AG10803 (cell line): Measurements from ENCODE around the gene ZBTB21.

ENCODE experiments used
- DNase-seq: peaks from one replicate; pipeline ENCODE4 v3.0.0; 2010; ENCODE audit warnings: low read depth
- H3K4me3 ChIP-seq: 2 replicates; pipeline ENCODE4 v1.5.1; 2011; ENCODE audit warnings: mild to moderate bottlenecking, low read length, control low read depth
- TF ChIP-seq, protein P1 (sequence below): conservative IDR thresholded peaks from 2 replicates; pipeline ENCODE4 v1.5.1; 2011; ENCODE audit warnings: mild to moderate bottlenecking, low read length, control low read depth, inconsistent platforms

Gene ZBTB21

DNA sequence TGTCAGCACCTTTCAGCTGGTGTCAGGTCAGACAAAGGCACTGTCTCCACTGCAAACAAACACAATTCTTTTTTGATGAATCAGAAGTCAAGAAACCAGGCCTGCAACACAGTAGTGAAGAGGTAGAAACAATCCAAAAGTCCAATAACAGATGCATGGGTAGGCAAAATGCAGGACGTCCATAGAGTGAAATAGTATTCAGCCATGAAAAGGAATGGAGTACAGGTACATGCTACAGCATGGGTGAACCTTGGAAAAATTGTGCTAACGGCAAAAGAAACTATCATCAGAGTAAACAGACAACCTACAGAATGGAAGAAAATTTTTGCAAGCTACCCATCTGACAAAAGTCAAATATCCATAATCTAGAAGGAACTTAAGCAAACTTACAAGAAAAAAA lies 26.2 kb upstream of the ZBTB21 start:
- no peak for DNase-seq
- TF ChIP-seq, protein P1, sequence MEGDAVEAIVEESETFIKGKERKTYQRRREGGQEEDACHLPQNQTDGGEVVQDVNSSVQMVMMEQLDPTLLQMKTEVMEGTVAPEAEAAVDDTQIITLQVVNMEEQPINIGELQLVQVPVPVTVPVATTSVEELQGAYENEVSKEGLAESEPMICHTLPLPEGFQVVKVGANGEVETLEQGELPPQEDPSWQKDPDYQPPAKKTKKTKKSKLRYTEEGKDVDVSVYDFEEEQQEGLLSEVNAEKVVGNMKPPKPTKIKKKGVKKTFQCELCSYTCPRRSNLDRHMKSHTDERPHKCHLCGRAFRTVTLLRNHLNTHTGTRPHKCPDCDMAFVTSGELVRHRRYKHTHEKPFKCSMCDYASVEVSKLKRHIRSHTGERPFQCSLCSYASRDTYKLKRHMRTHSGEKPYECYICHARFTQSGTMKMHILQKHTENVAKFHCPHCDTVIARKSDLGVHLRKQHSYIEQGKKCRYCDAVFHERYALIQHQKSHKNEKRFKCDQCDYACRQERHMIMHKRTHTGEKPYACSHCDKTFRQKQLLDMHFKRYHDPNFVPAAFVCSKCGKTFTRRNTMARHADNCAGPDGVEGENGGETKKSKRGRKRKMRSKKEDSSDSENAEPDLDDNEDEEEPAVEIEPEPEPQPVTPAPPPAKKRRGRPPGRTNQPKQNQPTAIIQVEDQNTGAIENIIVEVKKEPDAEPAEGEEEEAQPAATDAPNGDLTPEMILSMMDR: no peak

DNA sequence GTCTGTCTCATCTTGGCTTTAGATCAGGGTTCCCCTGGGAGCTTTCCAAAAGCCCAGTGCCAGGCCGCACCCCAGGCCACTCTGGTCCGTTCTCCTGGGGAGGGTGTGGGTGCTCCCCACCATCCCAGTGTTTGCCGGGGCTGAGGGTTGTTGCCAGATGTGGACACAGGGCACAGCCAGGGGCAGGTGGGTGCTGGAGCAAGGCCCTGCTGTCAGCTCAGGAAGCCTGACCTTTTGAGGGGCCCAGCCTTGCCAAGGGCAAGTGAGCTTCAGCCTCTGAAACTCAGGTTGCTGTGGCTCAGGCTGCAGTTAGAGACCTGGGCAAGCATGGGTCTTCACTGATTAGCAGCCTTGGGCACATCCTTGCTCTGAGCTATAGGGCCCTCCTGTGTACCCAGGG lies 22.8 kb upstream of the ZBTB21 start:
- no peak for DNase-seq
- no peak overlapping the region for H3K4me3 ChIP-seq
- TF ChIP-seq, protein P1: no peak

More for the DNA sequence above, 26.2 kb upstream of the ZBTB21 start:
- H3K4me3 ChIP-seq: no peak overlapping the region

DNA sequence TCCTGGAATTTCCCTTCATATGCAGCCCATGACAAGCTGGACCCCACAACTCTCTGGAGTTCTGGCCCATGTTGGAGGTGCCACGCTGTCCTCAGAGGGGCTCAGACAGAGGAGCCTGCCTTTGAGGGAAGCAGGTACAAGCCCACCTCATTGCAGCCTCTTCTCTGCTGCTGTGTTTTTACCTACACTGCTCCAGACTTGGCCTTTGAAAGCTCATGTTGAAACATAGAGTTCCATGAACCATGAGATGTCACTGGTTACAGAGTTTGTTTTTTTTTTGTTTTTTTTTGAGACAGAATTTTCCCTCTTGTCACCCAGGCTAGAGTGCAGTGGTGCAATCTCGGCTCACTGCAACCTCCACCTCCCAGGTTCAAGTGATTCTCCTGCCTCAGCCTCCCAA lies 22.1 kb upstream of the ZBTB21 start:
- DNase-seq: no peak
- TF ChIP-seq, protein P1: no peak
- no peak overlapping the region for H3K4me3 ChIP-seq

DNA sequence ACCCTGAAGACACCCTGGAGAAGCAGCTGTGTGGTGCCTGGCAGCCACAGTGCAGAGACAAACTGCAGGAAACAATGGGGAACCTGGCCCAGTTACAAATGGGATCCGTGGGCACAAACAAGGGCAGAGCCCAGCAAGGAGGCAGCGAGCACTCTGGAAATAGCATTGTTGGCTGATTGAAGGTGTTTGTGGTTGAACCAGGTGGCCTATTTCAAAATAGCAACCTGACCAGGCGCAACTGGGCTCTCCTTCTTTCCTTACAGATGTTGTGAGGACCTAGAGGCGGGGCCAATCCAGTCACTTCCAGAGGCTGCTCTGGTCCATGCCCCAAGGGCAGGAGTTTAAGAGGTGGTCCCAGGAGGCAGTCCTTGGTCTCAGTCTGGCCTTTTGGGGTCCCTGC lies 21.7 kb upstream of the ZBTB21 start:
- TF ChIP-seq, protein P1: no peak
- no peak for DNase-seq
- H3K4me3 ChIP-seq: no peak overlapping the region

DNA sequence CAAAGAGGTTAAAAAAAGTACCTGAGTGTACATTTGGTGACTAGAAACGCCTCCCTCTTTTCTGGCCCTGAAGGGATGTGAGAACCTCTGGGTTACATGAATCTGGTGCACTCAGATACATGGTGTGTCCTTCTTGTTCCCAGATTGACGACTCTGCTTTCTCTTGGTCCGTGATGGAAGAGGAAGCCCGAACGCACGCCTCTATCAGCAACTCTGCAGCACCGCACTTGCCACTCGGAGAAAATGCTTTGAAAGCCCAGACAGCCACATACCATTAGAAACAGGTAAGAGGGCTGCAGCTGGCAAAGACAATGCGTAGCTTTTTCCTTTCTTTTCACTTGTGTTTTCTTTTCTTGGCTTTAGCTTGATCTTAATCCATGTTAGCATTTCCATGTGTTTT lies 21.1 kb upstream of the ZBTB21 start:
- TF ChIP-seq, protein P1: no peak
- H3K4me3 ChIP-seq: no peak overlapping the region
- no peak for DNase-seq

DNA sequence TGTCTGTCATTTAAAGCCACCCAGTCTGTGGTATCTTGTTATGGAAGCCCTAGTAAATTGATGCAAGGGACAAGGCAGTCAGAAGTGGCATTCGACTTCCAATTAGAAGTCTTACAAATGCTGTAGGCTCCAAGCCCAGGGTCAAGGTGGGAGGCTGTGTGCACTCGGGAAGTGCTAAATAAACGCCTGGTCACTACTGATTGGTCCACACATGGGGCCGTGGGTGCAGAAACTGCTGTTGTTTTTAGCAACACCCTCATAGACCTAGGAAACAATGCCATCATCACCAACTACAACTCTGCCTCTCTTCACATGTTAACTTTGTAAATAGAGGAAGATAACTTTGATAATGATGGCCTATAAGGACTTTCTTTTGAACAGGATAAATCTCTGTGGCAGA lies 20.2 kb upstream of the ZBTB21 start:
- TF ChIP-seq, protein P1: no peak
- no peak for DNase-seq
- H3K4me3 ChIP-seq: no peak overlapping the region

DNA sequence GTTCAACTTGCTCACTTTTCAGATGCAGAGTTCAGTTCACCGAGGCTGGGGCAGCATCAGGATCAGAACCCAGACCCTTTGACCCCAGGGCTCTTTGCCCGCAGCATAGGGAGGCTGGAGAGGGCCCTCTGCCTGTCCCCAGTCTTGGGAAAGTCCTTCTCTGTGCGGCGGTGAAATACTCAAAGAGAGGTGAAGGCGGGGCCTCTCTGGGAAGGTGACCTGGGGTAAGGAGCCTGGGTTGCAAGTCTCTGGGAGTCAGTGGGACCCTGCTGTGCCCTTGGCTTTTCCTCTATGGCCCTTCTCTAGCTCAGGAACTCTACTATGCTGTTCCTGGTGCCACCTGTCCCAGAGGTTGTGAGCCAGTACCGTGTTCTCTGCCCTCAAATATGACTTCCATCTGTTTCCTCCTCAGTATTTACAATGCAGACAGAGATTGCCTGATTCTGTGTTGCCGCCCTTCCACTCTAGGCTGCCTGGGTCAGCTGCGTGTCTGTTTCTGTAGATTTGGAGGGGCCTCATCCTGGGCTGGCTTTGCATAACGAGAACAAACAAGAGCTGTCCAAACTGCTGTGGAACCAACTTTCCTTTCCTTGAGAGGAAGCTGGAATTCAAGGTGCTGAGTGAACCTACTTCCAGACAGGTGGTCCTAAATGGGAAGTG lies 18.7 kb upstream of the ZBTB21 start:
- TF ChIP-seq, protein P1: no peak
- no peak for DNase-seq
- H3K4me3 ChIP-seq: no peak overlapping the region
